ENCODE results near the gene SNX5.
A peak's percentile ranks its signal among the peaks of the same experiment; 100 is the strongest.

SNX5 gene

GRCh38 chr20:17969278-17969883 is 787 bp upstream of the SNX5 start:
- peak overlapping the region; percentile 54 for H2AFZ ChIP-seq (ENCODE audit: low read depth, low read length)
- DNase-seq, result peak; percentile 70
- peak overlapping the region; percentile 67 for H2BK120ac ChIP-seq (ENCODE audit: low read depth, low read length)
- H3K4me2 ChIP-seq (ENCODE audit: low read length, poor library complexity, severe bottlenecking), result peak overlapping the region; percentile 97
- peak overlapping the region in 1 of 2 experiments; percentile 78 for H2BK12ac ChIP-seq (ENCODE audit: low read length in 2 of 2)
- H2AK5ac ChIP-seq (ENCODE audit: low read length, severe bottlenecking), result no peak overlapping the region
- no peaks in the 10 kb centered on the region for H3K27me3 ChIP-seq (ENCODE audit: control insufficient read depth in 1 of 2, insufficient read depth in 1 of 2, low read length in 2 of 2)
- peak overlapping the region; percentile 5 for H4K91ac ChIP-seq (ENCODE audit: low read length)
- peak overlapping the region; percentile 73 for H2BK15ac ChIP-seq (ENCODE audit: low read depth, poor library complexity, severe bottlenecking)
- peaks cover 4% of the 10 kb centered on the region for H3K79me1 ChIP-seq (replicated peaks; ENCODE audit: low read length, poor library complexity, severe bottlenecking)
- WGBS, result 0% methylated on average over 19 of the region's 28 CpGs
- peak overlapping the region; percentile 77 for H3K27ac ChIP-seq (ENCODE audit: low read length, poor library complexity, severe bottlenecking)
- peak overlapping the region in 1 of 2 experiments; percentile 89 for H3K23ac ChIP-seq (ENCODE audit: low read length in 2 of 2)
- H3K4me1 ChIP-seq (ENCODE audit: control insufficient read depth, insufficient read depth, low read depth, low read length), result peaks cover 9% of the 10 kb centered on the region
- peak overlapping the region; percentile 71 to 98 for H3K4me3 ChIP-seq (ENCODE audit: insufficient read depth in 1 of 2, low read depth in 1 of 2, low read length in 2 of 2)
- peak overlapping the region in 1 of 2 experiments; percentile 4 for H3K14ac ChIP-seq (ENCODE audit: low read length in 2 of 2)
- H3K9me3 ChIP-seq (ENCODE audit: control insufficient read depth, low read length), result no peaks in the 10 kb centered on the region
- H3K18ac ChIP-seq (ENCODE audit: low read depth in 1 of 2, low read length in 2 of 2), result peak overlapping the region; percentile 52 to 94
- H2BK5ac ChIP-seq (ENCODE audit: low read depth, low read length, poor library complexity, severe bottlenecking), result peak overlapping the region; percentile 33
- H3K9ac ChIP-seq (ENCODE audit: low read length), result peak overlapping the region; percentile 99
- H3K4ac ChIP-seq (ENCODE audit: low read depth in 1 of 2, low read length in 2 of 2), result peak overlapping the region; percentile 36 to 94
- peak overlapping the region; percentile 1 for H4K8ac ChIP-seq (ENCODE audit: low read length)
- no peaks in the 10 kb centered on the region for H3K36me3 ChIP-seq (ENCODE audit: control insufficient read depth in 1 of 2, insufficient read depth in 2 of 2, low read depth in 1 of 2, low read length in 2 of 2)

DNA sequence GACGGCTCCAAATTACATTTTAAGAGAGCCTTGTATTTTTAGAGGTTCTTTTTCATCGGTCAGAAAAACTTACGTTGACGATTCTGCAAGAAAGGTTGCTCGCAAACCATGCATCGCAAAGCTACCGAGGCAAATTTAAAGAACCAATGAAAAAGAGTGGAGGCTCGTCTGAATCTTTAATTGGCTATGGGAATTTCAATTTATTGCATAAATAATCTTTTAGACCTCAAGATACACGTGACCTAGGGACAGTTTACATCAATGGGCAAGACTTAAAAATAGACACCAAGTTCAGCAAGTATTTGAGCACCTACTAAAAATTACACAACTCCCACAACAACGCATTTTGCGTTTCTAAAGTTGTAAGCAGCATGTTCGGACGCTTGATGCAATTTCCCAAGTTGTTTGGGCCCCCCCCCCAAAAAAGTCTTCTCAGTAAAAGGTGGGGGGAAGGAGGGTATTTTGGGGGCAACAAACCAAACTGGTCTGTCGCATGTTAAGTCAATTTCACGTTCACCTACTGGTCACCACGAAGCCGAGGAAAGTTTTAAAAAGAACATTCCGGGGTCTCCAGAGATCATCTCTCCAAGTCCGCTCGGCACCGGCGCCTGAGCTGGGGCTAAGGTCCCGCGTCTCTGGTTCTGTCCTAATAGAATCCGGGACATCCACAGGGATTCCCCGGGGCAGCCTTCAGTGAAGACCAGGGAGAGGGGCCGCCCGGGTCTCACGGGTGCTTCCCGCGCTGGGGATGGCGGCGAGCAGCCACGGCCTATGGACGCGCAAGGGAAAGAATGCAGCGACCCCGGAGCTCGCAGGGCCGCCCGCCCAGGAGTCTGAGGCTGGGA is 851 bp downstream of the SNX5 start:
- Histone ChIP-seq H4K91ac (ENCODE audit: low read length) (peak overlapping the region; percentile 91), H3K4me1 (ENCODE audit: control insufficient read depth, insufficient read depth, low read depth, low read length) (peaks cover 10% of the 10 kb centered on the region), H2BK15ac (ENCODE audit: low read depth, poor library complexity, severe bottlenecking) (peak overlapping the region; percentile 77), H3K27me3 (ENCODE audit: control insufficient read depth in 1 of 2, insufficient read depth in 1 of 2, low read length in 2 of 2) (no peaks in the 10 kb centered on the region), H3K4me3 (ENCODE audit: insufficient read depth in 1 of 2, low read depth in 1 of 2, low read length in 2 of 2) (peak overlapping the region; percentile 71 to 98), H3K4me2 (ENCODE audit: low read length, poor library complexity, severe bottlenecking) (peak overlapping the region; percentile 87), H2AK5ac (ENCODE audit: low read length, severe bottlenecking) (peak overlapping the region; percentile 59), H3K9ac (ENCODE audit: low read length) (peak overlapping the region; percentile 99), H3K18ac (ENCODE audit: low read depth in 1 of 2, low read length in 2 of 2) (peak overlapping the region; percentile 93 to 100), H2BK120ac (ENCODE audit: low read depth, low read length) (peak overlapping the region; percentile 98), H3K23ac (ENCODE audit: low read length in 2 of 2) (peak overlapping the region in 1 of 2 experiments; percentile 97), H3K14ac (ENCODE audit: low read length in 2 of 2) (peak overlapping the region; percentile 2 to 5), H3K9me3 (ENCODE audit: control insufficient read depth, low read length) (no peaks in the 10 kb centered on the region), H3K79me1 (replicated peaks; ENCODE audit: low read length, poor library complexity, severe bottlenecking) (no peaks in the 10 kb centered on the region), H2BK5ac (ENCODE audit: low read depth, low read length, poor library complexity, severe bottlenecking) (peak overlapping the region; percentile 12), H3K4ac (ENCODE audit: low read depth in 1 of 2, low read length in 2 of 2) (peak overlapping the region; percentile 89 to 99), H4K8ac (ENCODE audit: low read length) (peak overlapping the region; percentile 100), H3K27ac (ENCODE audit: low read length, poor library complexity, severe bottlenecking) (peak overlapping the region; percentile 63), H2BK12ac (ENCODE audit: low read length in 2 of 2) (peak overlapping the region in 1 of 2 experiments; percentile 8), H2AFZ (ENCODE audit: low read depth, low read length) (peak overlapping the region; percentile 3), H3K36me3 (ENCODE audit: control insufficient read depth in 1 of 2, insufficient read depth in 2 of 2, low read depth in 1 of 2, low read length in 2 of 2) (peaks cover 4 to 7% of the 10 kb centered on the region in 2 experiments)
- under 1% methylated on average over 34 of the region's 41 CpGs for WGBS
- peak; percentile 72 for DNase-seq

DNA sequence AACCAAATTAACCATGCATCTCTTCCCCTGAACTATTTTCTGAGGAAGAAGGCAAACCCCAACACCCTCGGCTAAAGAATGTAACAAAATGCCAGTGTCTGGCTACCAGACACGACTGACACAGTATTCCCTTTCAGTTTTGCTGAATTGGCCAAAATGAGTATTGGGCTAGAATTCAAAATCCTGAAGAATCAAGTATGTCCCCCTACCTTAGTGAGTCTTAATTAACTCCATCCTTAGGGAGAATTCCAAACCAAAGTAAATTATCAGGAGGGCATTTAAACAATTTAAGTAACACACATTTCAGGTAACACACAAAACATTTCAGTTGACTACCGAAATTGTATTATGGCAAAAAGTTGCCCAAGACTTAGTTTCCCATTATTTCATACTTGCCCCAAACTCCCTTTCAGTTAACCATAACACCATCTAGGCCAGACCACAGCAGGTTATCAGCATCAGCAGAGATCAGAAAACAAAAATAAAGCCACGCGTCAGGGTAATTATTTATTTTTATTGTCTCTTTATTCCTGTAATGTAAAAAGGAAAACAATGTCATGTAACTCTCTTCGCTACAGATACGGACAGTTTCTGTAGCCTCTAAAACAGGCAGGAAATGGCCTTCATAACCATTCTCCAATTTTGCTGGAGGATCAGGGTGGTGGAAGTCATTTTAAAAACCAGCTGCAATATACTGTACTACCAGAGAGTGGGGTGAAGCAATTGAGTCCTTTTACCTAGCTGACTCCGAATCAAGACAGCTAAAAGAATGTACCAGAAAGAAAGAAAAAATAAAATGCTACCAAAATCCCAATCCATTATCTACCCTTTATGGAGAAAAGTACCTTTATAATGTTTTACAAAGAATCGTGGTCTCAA is 1.9 kb downstream of the SNX5 start:
- no peak overlapping the region for H2BK12ac ChIP-seq (ENCODE audit: low read length in 2 of 2)
- peaks cover 11% of the 10 kb centered on the region for H3K4me1 ChIP-seq (ENCODE audit: control insufficient read depth, insufficient read depth, low read depth, low read length)
- no peak overlapping the region for H2BK120ac ChIP-seq (ENCODE audit: low read depth, low read length)
- H4K91ac ChIP-seq (ENCODE audit: low read length), result no peak overlapping the region
- H3K4me2 ChIP-seq (ENCODE audit: low read length, poor library complexity, severe bottlenecking), result peak overlapping the region; percentile 71
- H3K23ac ChIP-seq (ENCODE audit: low read length in 2 of 2), result no peak overlapping the region
- H3K4ac ChIP-seq (ENCODE audit: low read depth in 1 of 2, low read length in 2 of 2), result no peak overlapping the region
- H3K27me3 ChIP-seq (ENCODE audit: control insufficient read depth in 1 of 2, insufficient read depth in 1 of 2, low read length in 2 of 2), result no peaks in the 10 kb centered on the region
- WGBS, result 4% methylated on average over 5 of the region's 9 CpGs
- no peaks in the 10 kb centered on the region for H3K9me3 ChIP-seq (ENCODE audit: control insufficient read depth, low read length)
- peak overlapping the region; percentile 66 for H3K27ac ChIP-seq (ENCODE audit: low read length, poor library complexity, severe bottlenecking)
- peaks cover 4 to 7% of the 10 kb centered on the region in 2 experiments for H3K36me3 ChIP-seq (ENCODE audit: control insufficient read depth in 1 of 2, insufficient read depth in 2 of 2, low read depth in 1 of 2, low read length in 2 of 2)
- no peak overlapping the region for H2BK5ac ChIP-seq (ENCODE audit: low read depth, low read length, poor library complexity, severe bottlenecking)
- no peak overlapping the region for H2AK5ac ChIP-seq (ENCODE audit: low read length, severe bottlenecking)
- peak; percentile 61 for DNase-seq
- H4K8ac ChIP-seq (ENCODE audit: low read length), result no peak overlapping the region
- H3K18ac ChIP-seq (ENCODE audit: low read depth in 1 of 2, low read length in 2 of 2), result no peak overlapping the region
- no peak overlapping the region for H3K14ac ChIP-seq (ENCODE audit: low read length in 2 of 2)
- no peak overlapping the region for H2AFZ ChIP-seq (ENCODE audit: low read depth, low read length)
- no peak overlapping the region for H2BK15ac ChIP-seq (ENCODE audit: low read depth, poor library complexity, severe bottlenecking)
- H3K79me1 ChIP-seq (replicated peaks; ENCODE audit: low read length, poor library complexity, severe bottlenecking), result no peaks in the 10 kb centered on the region
- peak overlapping the region in 1 of 2 experiments; percentile 98 for H3K4me3 ChIP-seq (ENCODE audit: insufficient read depth in 1 of 2, low read depth in 1 of 2, low read length in 2 of 2)
- peak overlapping the region; percentile 99 for H3K9ac ChIP-seq (ENCODE audit: low read length)

Measured in mesenchymal stem cell (in vitro differentiated cells and primary cell).